ENCODE data around the gene LTBP1. TPM values are rescaled to one million over a fixed set of nuclear protein-coding genes. Genes with fewer than 3 reads are reported as not detected.
"Not testable (repeated sequence)": the region's sequence is repeated elsewhere in the genome, so short reads cannot be mapped to it uniquely, and the experiment has no call there.

Gene LTBP1
- total and polyA plus RNA-seq, 10 of the 15 experiments (the other 5 are each of a cell fraction or from before 2014, with no cell fraction given) = 0.01 to 0.28 (median 0.12) TPM; not detected in 2

- H3K36me3 ChIP-seq (ENCODE audit: control insufficient read depth in 2 of 2, insufficient read depth in 2 of 2, low read length in 1 of 2); DNase-seq (ENCODE audit: low read depth, low spot score); in situ Hi-C loops (cut with MboI); H3K27me3 ChIP-seq (replicated peaks in 1 of 2; ENCODE audit: control insufficient read depth in 2 of 2, insufficient read depth in 2 of 2, low read length in 1 of 2); H3K9ac ChIP-seq (ENCODE audit: control insufficient read depth, insufficient read depth, low read length); POLR2A ChIA-PET; H3K4me1 ChIP-seq (ENCODE audit: control insufficient read depth, insufficient read depth, low read length); FAIRE-seq; BruUV-seq (replicated peaks); H3K9me3 ChIP-seq (replicated peaks; ENCODE audit: control insufficient read depth, insufficient read depth, low read length); H3K79me2 ChIP-seq (ENCODE audit: control insufficient read depth, insufficient read depth, low read length); intact Hi-C loops (cut with micrococcal nuclease; ENCODE audit: unreplicated experiment); ATAC-seq; H3K4me2 ChIP-seq (ENCODE audit: control insufficient read depth, insufficient read depth); H3K4me3 ChIP-seq; CTCF ChIA-PET; H4K20me1 ChIP-seq (ENCODE audit: control insufficient read depth, insufficient read depth); H3K27ac ChIP-seq (ENCODE audit: control insufficient read depth, insufficient read depth); H2AFZ ChIP-seq (ENCODE audit: control insufficient read depth, low read depth, low read length); RAD21 ChIA-PET (ENCODE audit: unreplicated experiment): not testable (repeated sequence)
- SMC1A ChIA-PET (ENCODE audit: uncharacterized antibody, unreplicated experiment) = interaction anchor here (0.8 kb wide), 1 partner anchor 22 kb away, joined by 4 read pairs; no protein-coding TSS in a partner anchor
- WGBS (ENCODE audit: insufficient coverage, insufficient replicate concordance, low lambda C conversion rate, missing lambda C conversion rate) = 50% methylated on average over 7 of the region's 7 CpGs
Measured at GRCh38 chr2:33368524-33368923, 421.8 kb downstream of the LTBP1 start.

DNA sequence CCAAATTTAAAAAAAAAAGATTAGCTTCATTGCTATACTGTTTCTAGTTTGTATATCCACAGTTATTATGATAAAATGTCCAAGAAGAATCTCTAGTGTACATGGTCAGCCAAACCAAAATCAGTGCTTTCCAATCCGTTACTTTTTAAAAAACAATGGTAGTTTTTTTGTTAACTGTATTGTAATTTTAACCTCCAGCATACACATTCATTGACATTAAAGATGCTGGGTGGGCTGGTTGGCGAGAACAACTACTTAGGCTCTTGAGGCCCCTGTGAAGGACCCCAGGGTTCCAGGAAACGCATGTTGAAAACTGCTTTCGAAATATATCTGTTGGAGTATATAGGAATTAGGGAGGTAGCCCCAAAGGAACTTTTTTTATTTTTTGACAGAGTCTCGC lies 422.4 kb downstream of the LTBP1 start:
- DNase-seq (ENCODE audit: low read depth, low spot score) = no peak
- H3K9me3 ChIP-seq (replicated peaks; ENCODE audit: control insufficient read depth, insufficient read depth, low read length) = no peaks in the 10 kb centered on the region
- no peak overlapping the region for H3K9ac ChIP-seq (ENCODE audit: control insufficient read depth, insufficient read depth, low read length)
- H3K27ac ChIP-seq (ENCODE audit: control insufficient read depth, insufficient read depth) = no peak overlapping the region
- CTCF ChIA-PET = interaction anchor here (2.0 kb wide), 1 partner anchor 214 kb away, joined by 8 read pairs; no protein-coding TSS in a partner anchor
- H3K79me2 ChIP-seq (ENCODE audit: control insufficient read depth, insufficient read depth, low read length) = no peaks in the 10 kb centered on the region
- 58% methylated on average over 5 of the region's 5 CpGs for WGBS (ENCODE audit: insufficient coverage, insufficient replicate concordance, low lambda C conversion rate, missing lambda C conversion rate)
- FAIRE-seq = no peak
- H4K20me1 ChIP-seq (ENCODE audit: control insufficient read depth, insufficient read depth) = no peaks in the 10 kb centered on the region
- no peak overlapping the region for H2AFZ ChIP-seq (ENCODE audit: control insufficient read depth, low read depth, low read length)
- H3K4me3 ChIP-seq = no peak overlapping the region
- ATAC-seq = no peak
- SMC1A ChIA-PET (ENCODE audit: uncharacterized antibody, unreplicated experiment) = no interaction called here
- no peaks in the 10 kb centered on the region for H3K4me1 ChIP-seq (ENCODE audit: control insufficient read depth, insufficient read depth, low read length)
- POLR2A ChIA-PET = no interaction called here
- H3K27me3 ChIP-seq (replicated peaks in 1 of 2; ENCODE audit: control insufficient read depth in 2 of 2, insufficient read depth in 2 of 2, low read length in 1 of 2) = peaks cover 2 to 3% of the 10 kb centered on the region in 2 experiments; a peak in 3 of 4 replicates
- RAD21 ChIA-PET (ENCODE audit: unreplicated experiment) = no interaction called here
- H3K36me3 ChIP-seq (ENCODE audit: control insufficient read depth in 2 of 2, insufficient read depth in 2 of 2, low read length in 1 of 2) = no peaks in the 10 kb centered on the region
- intact Hi-C loops (cut with micrococcal nuclease; ENCODE audit: unreplicated experiment) (no loop called here), in situ Hi-C loops (cut with MboI) (no loop called here)
- no TSS peak for BruUV-seq (replicated peaks)
- no peak overlapping the region for H3K4me2 ChIP-seq (ENCODE audit: control insufficient read depth, insufficient read depth)
- no peak for TF ChIP-seq TCF12 (IDR thresholded peaks at IDR 0.05; ENCODE audit: low read depth, low read length)
- TF ChIP-seq SMAD1 (IDR thresholded peaks at IDR 0.05; ENCODE audit: low read depth, partially characterized antibody) = no peak
- no peak for TF ChIP-seq EP300 (IDR thresholded peaks at IDR 0.05; ENCODE audit: borderline replicate concordance in 1 of 2, control insufficient read depth in 1 of 2, low read depth in 2 of 2, low read length in 2 of 2)
- TF ChIP-seq SUZ12 (IDR thresholded peaks at IDR 0.05; ENCODE audit: unreplicated experiment) = no peak
- no peak for TF ChIP-seq NR2C1 (IDR thresholded peaks at IDR 0.05)
- TF ChIP-seq SKIL (IDR thresholded peaks at IDR 0.05; ENCODE audit: low read depth, poor library complexity, severe bottlenecking) = no peak
- TF ChIP-seq DPF2 (IDR thresholded peaks at IDR 0.05) = no peak
- TF ChIP-seq PAX5 (IDR thresholded peaks at IDR 0.05; ENCODE audit: borderline replicate concordance, low read depth, low read length) = no peak
- TF ChIP-seq NRF1 (conservative IDR thresholded peaks at IDR 0.05; ENCODE audit: low read depth, low read length) = no peak
- TF ChIP-seq RUNX3 (IDR thresholded peaks at IDR 0.05; ENCODE audit: low read length) = no peak
- no peak for TF ChIP-seq ZNF217 (IDR thresholded peaks at IDR 0.05)
- TF ChIP-seq, protein P1, sequence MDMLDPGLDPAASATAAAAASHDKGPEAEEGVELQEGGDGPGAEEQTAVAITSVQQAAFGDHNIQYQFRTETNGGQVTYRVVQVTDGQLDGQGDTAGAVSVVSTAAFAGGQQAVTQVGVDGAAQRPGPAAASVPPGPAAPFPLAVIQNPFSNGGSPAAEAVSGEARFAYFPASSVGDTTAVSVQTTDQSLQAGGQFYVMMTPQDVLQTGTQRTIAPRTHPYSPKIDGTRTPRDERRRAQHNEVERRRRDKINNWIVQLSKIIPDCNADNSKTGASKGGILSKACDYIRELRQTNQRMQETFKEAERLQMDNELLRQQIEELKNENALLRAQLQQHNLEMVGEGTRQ (IDR thresholded peaks at IDR 0.05; ENCODE audit: borderline replicate concordance, low read depth, low read length) = no peak
- TF ChIP-seq ZNF24 (IDR thresholded peaks at IDR 0.05) = no peak

All from GM12878 (cell line).